ENCODE data around the gene PHF21B. TPM values are rescaled to one million over a fixed set of nuclear protein-coding genes. Genes with fewer than 3 reads are reported as not detected.
A peak's percentile ranks its signal among the peaks of the same experiment; 100 is the strongest.

The PHF21B gene
- total and polyA plus RNA-seq, 2 experiments from 2014 or later = 20.6 to 149 TPM

GRCh38 chr22:44955102-44955501, 54.7 kb downstream of the PHF21B start:
- Mint-ChIP-seq H3K27ac (no peak overlapping the region), H3K4me1 (peaks cover 78% of the 10 kb centered on the region), H3K9me3 (peaks cover 42% of the 10 kb centered on the region), H3K4me3 (no peak overlapping the region), H3K27me3 (ENCODE audit: insufficient read depth, low read depth, poor library complexity) (peaks cover 48% of the 10 kb centered on the region), H3K36me3 (ENCODE audit: low read depth) (peaks cover 52% of the 10 kb centered on the region)
- Histone ChIP-seq H3K4me3 (no peak overlapping the region), H3K4me2 (peak overlapping the region; percentile 75; the same call in 1 of the 2 replicates), H3F3A (replicated peaks; ENCODE audit: low read depth) (peaks cover 63% of the 10 kb centered on the region), H2AFZ (no peak overlapping the region), H3K27me3 (ENCODE audit: insufficient read depth) (no peaks in the 10 kb centered on the region), H3K27ac (ENCODE audit: low read depth) (peak overlapping the region; percentile 88; the same call in 1 of the 2 replicates), H3K9me2 (ENCODE audit: insufficient read depth) (no peaks in the 10 kb centered on the region), H4K20me1 (replicated peaks; ENCODE audit: insufficient read depth) (peaks cover 15% of the 10 kb centered on the region), H3K79me2 (replicated peaks; ENCODE audit: insufficient read depth) (peaks cover 23% of the 10 kb centered on the region), H3K36me3 (ENCODE audit: insufficient read depth) (peaks cover 8% of the 10 kb centered on the region; the same call in 1 of the 2 replicates), H3K4me1 (ENCODE audit: insufficient read depth) (peaks cover 71% of the 10 kb centered on the region)
- ATAC-seq = no peak
- TF ChIP-seq, protein P1, sequence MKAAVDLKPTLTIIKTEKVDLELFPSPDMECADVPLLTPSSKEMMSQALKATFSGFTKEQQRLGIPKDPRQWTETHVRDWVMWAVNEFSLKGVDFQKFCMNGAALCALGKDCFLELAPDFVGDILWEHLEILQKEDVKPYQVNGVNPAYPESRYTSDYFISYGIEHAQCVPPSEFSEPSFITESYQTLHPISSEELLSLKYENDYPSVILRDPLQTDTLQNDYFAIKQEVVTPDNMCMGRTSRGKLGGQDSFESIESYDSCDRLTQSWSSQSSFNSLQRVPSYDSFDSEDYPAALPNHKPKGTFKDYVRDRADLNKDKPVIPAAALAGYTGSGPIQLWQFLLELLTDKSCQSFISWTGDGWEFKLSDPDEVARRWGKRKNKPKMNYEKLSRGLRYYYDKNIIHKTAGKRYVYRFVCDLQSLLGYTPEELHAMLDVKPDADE (IDR thresholded peaks at IDR 0.05) = no peak
- TF ChIP-seq STAT1 (IDR thresholded peaks at IDR 0.05; ENCODE audit: unreplicated experiment) (no peak), ZNF462 (CRISPR knock-in tag; IDR thresholded peaks at IDR 0.05) (no peak), CREB1 (CRISPR knock-in tag; IDR thresholded peaks at IDR 0.05; ENCODE audit: low read depth) (no peak), POLR2AphosphoS5 (IDR thresholded peaks at IDR 0.05; ENCODE audit: low read depth) (no peak), ZNF331 (CRISPR knock-in tag; IDR thresholded peaks at IDR 0.05; ENCODE audit: low read depth) (no peak), EZH2 (IDR thresholded peaks at IDR 0.05; ENCODE audit: low read depth, unreplicated experiment) (no peak), EZH2phosphoT487 (IDR thresholded peaks at IDR 0.05; ENCODE audit: unreplicated experiment) (no peak), REST (IDR thresholded peaks at IDR 0.05; ENCODE audit: unreplicated experiment) (no peak), JUNB (IDR thresholded peaks at IDR 0.05; ENCODE audit: unreplicated experiment) (no peak), ZNF114 (CRISPR knock-in tag; IDR thresholded peaks at IDR 0.05) (no peak), NANOG (IDR thresholded peaks at IDR 0.05; ENCODE audit: borderline replicate concordance) (no peak)
- TF ChIP-seq, protein P2, sequence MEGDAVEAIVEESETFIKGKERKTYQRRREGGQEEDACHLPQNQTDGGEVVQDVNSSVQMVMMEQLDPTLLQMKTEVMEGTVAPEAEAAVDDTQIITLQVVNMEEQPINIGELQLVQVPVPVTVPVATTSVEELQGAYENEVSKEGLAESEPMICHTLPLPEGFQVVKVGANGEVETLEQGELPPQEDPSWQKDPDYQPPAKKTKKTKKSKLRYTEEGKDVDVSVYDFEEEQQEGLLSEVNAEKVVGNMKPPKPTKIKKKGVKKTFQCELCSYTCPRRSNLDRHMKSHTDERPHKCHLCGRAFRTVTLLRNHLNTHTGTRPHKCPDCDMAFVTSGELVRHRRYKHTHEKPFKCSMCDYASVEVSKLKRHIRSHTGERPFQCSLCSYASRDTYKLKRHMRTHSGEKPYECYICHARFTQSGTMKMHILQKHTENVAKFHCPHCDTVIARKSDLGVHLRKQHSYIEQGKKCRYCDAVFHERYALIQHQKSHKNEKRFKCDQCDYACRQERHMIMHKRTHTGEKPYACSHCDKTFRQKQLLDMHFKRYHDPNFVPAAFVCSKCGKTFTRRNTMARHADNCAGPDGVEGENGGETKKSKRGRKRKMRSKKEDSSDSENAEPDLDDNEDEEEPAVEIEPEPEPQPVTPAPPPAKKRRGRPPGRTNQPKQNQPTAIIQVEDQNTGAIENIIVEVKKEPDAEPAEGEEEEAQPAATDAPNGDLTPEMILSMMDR (conservative IDR thresholded peaks at IDR 0.05; ENCODE audit: low read depth in 2 of 2) = no peak
- no peak for DNase-seq (ENCODE audit: low spot score)
